H1 (cell line): ENCODE data around the gene UBE2E3. TPM values are rescaled to one million over a fixed set of nuclear protein-coding genes. Genes with fewer than 3 reads are reported as not detected.

Source experiments
- ASH2L ChIP-seq: fragments of 200-600, 300-600 bp; sonication (generic); IDR thresholded peaks from one replicate; pipeline ENCODE4 v1.7.1; 2017; ENCODE audit warnings: low read length
- FOSL1 ChIP-seq: IDR thresholded peaks from 2 replicates; pipeline ENCODE4 v1.6.1; 2011; ENCODE audit warnings: mild to moderate bottlenecking, low read depth, low read length, moderate library complexity; ENCODE audit not compliant: insufficient read depth
- KDM5A ChIP-seq: fragments of 200-600 bp; IDR thresholded peaks from 2 replicates; pipeline ENCODE4 v1.7.1; 2012; ENCODE audit warnings: mild to moderate bottlenecking, low read length, inconsistent platforms, mixed read lengths
- SIN3A ChIP-seq, 2 experiments: IDR thresholded peaks in 1 of 2; conservative IDR thresholded peaks in 1 of 2; 2 replicates each; pipeline ENCODE4 v1.6.1; 2011 to 2012; ENCODE audit warnings: low read length in 2 of 2, improper control_type of control experiment in 1 of 2, low read depth in 1 of 2, mild to moderate bottlenecking in 1 of 2
- polyA plus RNA-seq, 7 experiments: library from polyadenylated mRNA; depleted of rRNA in 3 of 7; stranded (reverse) in 5 of 7; unstranded in 2 of 7; fragments of >200 nt in 5 of 7; fragments of 200-250 nt in 2 of 7; gene quantifications; 1 replicate in 5 of 7; 2 replicates in 1 of 7; 4 replicates in 1 of 7; pipeline versions ENCODE4 v1.2.1 to v1.2.3, GENCODE V29; 2011 to 2013; ENCODE audit warnings: missing spikeins in 2 of 7, mixed read lengths in 2 of 7
- total RNA-seq: library from RNA; stranded (reverse); fragmentation: NEBNext Ultra II Directional; extraction: Animal tissue kit (Norgen Biotek cat#: 25700); gene quantifications from 2 replicates; pipeline ENCODE4 v1.2.1, GENCODE V29; 2021
- TF ChIP-seq, protein P1 (sequence below): IDR thresholded peaks from 2 replicates; pipeline ENCODE4 v1.6.1; 2012; ENCODE audit warnings: inconsistent platforms

UBE2E3 gene
- total and polyA plus RNA-seq, 2 of the 8 experiments (the other 6 are each of a cell fraction or from before 2014, with no cell fraction given), result 106 to 132 TPM

GRCh38 chr2:181042706-181043105 is 62.3 kb downstream of the UBE2E3 start (continued):
- TF ChIP-seq KDM5A (no peak), SIN3A (conservative IDR thresholded peaks at IDR 0.05 in 1 of 2, IDR thresholded peaks at IDR 0.05 in 1 of 2; ENCODE audit: low read depth in 1 of 2, low read length in 2 of 2) (no peak), FOSL1 (no peak), ASH2L (no peak)
- TF ChIP-seq, protein P1, sequence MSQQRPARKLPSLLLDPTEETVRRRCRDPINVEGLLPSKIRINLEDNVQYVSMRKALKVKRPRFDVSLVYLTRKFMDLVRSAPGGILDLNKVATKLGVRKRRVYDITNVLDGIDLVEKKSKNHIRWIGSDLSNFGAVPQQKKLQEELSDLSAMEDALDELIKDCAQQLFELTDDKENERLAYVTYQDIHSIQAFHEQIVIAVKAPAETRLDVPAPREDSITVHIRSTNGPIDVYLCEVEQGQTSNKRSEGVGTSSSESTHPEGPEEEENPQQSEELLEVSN, result no peak
- TF ChIP-seq, all 59 proteins: peak for 0
